Ishikawa (cell line): ENCODE results near the gene TTLL12.

Experiments used
- EGR1 ChIP-seq: IDR thresholded peaks from 2 replicates; pipeline ENCODE4 v1.6.1; 2012
- MAX ChIP-seq: IDR thresholded peaks from 2 replicates; pipeline ENCODE4 v1.6.1; 2012
- REST ChIP-seq: IDR thresholded peaks from 2 replicates; pipeline ENCODE4 v1.6.1; 2012; ENCODE audit warnings: low read depth, mild to moderate bottlenecking

- TF ChIP-seq EGR1: no peak
- TF ChIP-seq REST: no peak
- no peak for TF ChIP-seq MAX
Measured at GRCh38 chr22:43202326-43202725, 15.4 kb upstream of the TTLL12 start.
